ENCODE results near the gene CFAP107. TPM values are rescaled to one million over a fixed set of nuclear protein-coding genes. Genes with fewer than 3 reads are reported as not detected.

The CFAP107 gene
- total RNA-seq, 1 donor from 2014 or later: not detected

- Mint-ChIP-seq H3K27ac (ENCODE audit: unreplicated experiment) (no peak overlapping the region), H3K4me3 (ENCODE audit: unreplicated experiment) (no peak overlapping the region), H3K4me1 (ENCODE audit: low read depth) (no peaks in the 10 kb centered on the region), H3K36me3 (ENCODE audit: low read depth) (no peaks in the 10 kb centered on the region), H3K9me3 (ENCODE audit: low read depth) (peaks cover 6% of the 10 kb centered on the region), H3K27me3 (ENCODE audit: low read depth) (peaks cover 6% of the 10 kb centered on the region)
- DNase-seq (ENCODE audit: low spot score): no peak
- TF ChIP-seq CTCF (IDR thresholded peaks at IDR 0.05): no peak
Observed at GRCh38 chr1:12762766-12763165, 16.8 kb downstream of the CFAP107 start.

GRCh38 chr1:12763479-12763878 lies 17.5 kb downstream of the CFAP107 start:
- H3K4me3 Mint-ChIP-seq (ENCODE audit: unreplicated experiment): no peak overlapping the region
- peaks cover 6% of the 10 kb centered on the region for H3K9me3 Mint-ChIP-seq (ENCODE audit: low read depth)
- no peaks in the 10 kb centered on the region for H3K36me3 Mint-ChIP-seq (ENCODE audit: low read depth)
- H3K4me1 Mint-ChIP-seq (ENCODE audit: low read depth): no peaks in the 10 kb centered on the region
- no peak for TF ChIP-seq CTCF (IDR thresholded peaks at IDR 0.05)
- H3K27ac Mint-ChIP-seq (ENCODE audit: unreplicated experiment): no peak overlapping the region
- no peak for DNase-seq (ENCODE audit: low spot score)
- peaks cover 3% of the 10 kb centered on the region for H3K27me3 Mint-ChIP-seq (ENCODE audit: low read depth)

GRCh38 chr1:12764016-12764415 lies 18.0 kb downstream of the CFAP107 start:
- DNase-seq (ENCODE audit: low spot score): no peak
- H3K27me3 Mint-ChIP-seq (ENCODE audit: low read depth): peaks cover 3% of the 10 kb centered on the region
- H3K36me3 Mint-ChIP-seq (ENCODE audit: low read depth): no peaks in the 10 kb centered on the region
- no peak overlapping the region for H3K4me3 Mint-ChIP-seq (ENCODE audit: unreplicated experiment)
- peaks cover 6% of the 10 kb centered on the region for H3K9me3 Mint-ChIP-seq (ENCODE audit: low read depth)
- TF ChIP-seq CTCF (IDR thresholded peaks at IDR 0.05): no peak
- H3K27ac Mint-ChIP-seq (ENCODE audit: unreplicated experiment): no peak overlapping the region
- H3K4me1 Mint-ChIP-seq (ENCODE audit: low read depth): no peaks in the 10 kb centered on the region

GRCh38 chr1:12769031-12769430 lies 23.0 kb downstream of the CFAP107 start:
- no peak for TF ChIP-seq CTCF (IDR thresholded peaks at IDR 0.05)
- Mint-ChIP-seq H3K4me3 (ENCODE audit: unreplicated experiment) (no peak overlapping the region), H3K27ac (ENCODE audit: unreplicated experiment) (no peak overlapping the region), H3K36me3 (ENCODE audit: low read depth) (no peaks in the 10 kb centered on the region), H3K4me1 (ENCODE audit: low read depth) (no peaks in the 10 kb centered on the region), H3K9me3 (ENCODE audit: low read depth) (peaks cover 6% of the 10 kb centered on the region), H3K27me3 (ENCODE audit: low read depth) (peaks cover 8% of the 10 kb centered on the region)
- no peak for DNase-seq (ENCODE audit: low spot score)

- no peak for DNase-seq (ENCODE audit: low spot score)
- Mint-ChIP-seq H3K36me3 (ENCODE audit: low read depth) (no peaks in the 10 kb centered on the region), H3K4me1 (ENCODE audit: low read depth) (no peaks in the 10 kb centered on the region), H3K27me3 (ENCODE audit: low read depth) (peaks cover 8% of the 10 kb centered on the region), H3K27ac (ENCODE audit: unreplicated experiment) (no peak overlapping the region), H3K4me3 (ENCODE audit: unreplicated experiment) (no peak overlapping the region), H3K9me3 (ENCODE audit: low read depth) (peaks cover 6% of the 10 kb centered on the region)
- TF ChIP-seq CTCF (IDR thresholded peaks at IDR 0.05): no peak
Observed at GRCh38 chr1:12769976-12770505, 24.0 kb downstream of the CFAP107 start.

Measured in chondrocyte (in vitro differentiated cells).